Measurements from ENCODE around the gene ARRDC2. TPM values are rescaled to one million over a fixed set of nuclear protein-coding genes. Genes with fewer than 3 reads are reported as not detected.
"Not testable (repeated sequence)": the region's sequence is repeated elsewhere in the genome, so short reads cannot be mapped to it uniquely, and the experiment has no call there.

The ARRDC2 gene
- total RNA-seq, 1 experiment from 2014 or later, result 12.2 TPM

DNA sequence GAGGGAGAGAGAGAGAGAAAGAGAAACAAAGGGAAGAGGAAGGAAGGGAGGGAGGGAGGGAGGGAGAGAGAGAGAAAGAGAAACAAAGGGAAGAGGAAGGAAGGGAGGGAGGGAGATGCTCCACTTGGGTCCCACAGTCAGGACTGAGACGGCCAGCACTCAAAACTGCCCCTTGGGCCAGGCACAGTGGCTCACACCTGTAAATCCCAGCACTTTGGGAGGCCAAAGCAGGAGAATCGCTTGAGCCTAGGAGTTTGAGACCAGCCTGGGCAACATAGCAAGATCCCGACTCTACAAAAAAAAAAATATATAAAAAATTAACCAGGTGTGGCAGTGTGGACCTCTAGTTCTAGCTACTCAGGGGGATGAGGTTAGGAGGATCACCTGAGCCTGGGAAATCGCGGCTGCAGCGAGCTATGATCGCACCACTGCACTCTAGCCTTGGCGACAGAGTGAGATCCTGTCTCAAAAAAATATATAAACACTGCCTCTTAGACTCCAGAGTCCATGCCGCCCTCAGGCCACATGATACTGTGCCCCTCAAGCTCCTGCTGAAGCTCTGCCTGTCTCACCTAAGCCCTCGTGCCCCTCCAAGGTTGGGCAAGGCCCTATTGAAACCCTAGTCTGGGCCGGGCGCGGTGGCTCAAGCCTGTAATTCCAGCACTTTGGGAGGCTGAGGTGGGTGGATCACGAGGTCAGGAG is 8.4 kb downstream of the ARRDC2 start:
- DNase-seq (ENCODE audit: low spot score), result no peak

GRCh38 chr19:18017275-18018083 is 9.5 kb downstream of the ARRDC2 start:
- peak; percentile 26 for DNase-seq (ENCODE audit: low spot score)

- DNase-seq (ENCODE audit: low spot score), result peak; percentile 35
Measured at GRCh38 chr19:18020212-18021085, 12.5 kb downstream of the ARRDC2 start.

GRCh38 chr19:18021121-18021755 is 13.3 kb downstream of the ARRDC2 start:
- peak; percentile 94 for DNase-seq (ENCODE audit: low spot score)

DNA sequence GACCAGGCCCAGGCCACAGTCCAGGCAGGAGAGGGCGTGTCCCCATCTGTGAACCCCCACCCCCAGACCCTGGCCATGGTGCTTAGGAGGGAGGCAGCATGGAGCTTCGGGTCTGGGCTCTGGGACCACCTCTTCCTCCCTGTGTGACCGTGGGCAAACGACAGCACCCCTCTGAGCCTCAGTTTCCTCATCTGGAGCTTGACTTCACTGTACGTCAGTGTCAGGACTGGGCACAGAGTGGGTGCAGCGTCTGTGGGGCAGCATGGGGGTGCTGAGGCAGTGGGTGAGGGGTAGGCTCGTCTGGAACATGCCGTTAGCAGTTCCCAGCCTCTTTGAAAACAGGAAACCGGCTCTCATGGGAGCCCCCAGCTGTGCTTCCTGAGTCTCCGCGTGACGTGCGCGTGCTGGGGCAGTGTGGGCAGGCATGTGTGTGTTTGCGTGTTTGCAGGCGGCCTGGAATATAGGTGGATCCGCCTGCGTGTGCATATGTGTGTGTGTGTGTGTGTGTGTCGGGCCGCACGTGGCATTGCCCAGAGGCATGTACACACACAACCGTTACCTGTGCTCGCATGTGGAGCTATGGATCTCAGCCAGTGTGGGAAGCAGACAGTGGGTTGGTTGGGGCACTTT is 15.8 kb downstream of the ARRDC2 start:
- DNase-seq (ENCODE audit: low spot score), result no peak

- DNase-seq (ENCODE audit: low spot score), result no peak
Measured at GRCh38 chr19:18027151-18027550, 19.2 kb downstream of the ARRDC2 start.

DNA sequence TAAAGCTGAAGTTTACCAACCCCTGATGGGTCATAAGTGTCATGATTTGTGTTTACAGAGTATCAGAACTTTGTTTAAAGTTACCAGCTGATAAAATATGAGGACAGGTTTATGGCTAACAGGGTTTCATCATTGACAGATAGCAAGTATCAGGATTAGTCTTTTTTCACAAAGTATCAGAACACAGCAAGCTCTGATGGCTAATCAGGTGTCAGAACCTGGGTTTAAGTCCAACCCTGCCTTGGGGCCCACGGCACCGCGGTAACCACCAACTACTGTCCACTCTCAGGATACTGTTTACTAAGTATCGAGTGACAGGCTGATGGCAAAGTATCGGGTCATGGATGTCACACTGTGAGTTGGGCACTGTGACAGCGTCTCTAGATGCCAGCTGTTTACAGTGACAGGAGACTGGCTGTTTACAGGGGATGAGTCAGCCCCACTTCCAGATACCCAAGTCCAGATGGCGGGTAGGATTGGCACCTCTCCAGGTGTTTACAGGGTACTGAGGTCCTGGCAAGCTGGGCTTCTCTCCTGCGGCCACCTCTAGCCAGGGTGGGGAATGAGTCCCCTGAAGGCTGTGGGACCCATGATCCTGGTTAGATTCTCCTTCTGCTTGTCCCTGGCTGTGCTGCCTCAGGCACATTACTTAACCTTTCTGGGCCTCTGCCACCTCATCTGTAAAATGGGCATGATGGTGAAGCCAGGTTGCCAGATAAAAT is 21.8 kb downstream of the ARRDC2 start:
- peak; percentile 64 for DNase-seq (ENCODE audit: low spot score)

GRCh38 chr19:18031401-18031800 is 23.4 kb downstream of the ARRDC2 start:
- not testable (repeated sequence) for DNase-seq (ENCODE audit: low spot score)

- DNase-seq (ENCODE audit: low spot score), result not testable (repeated sequence)
Measured at GRCh38 chr19:18032102-18032501, 24.1 kb downstream of the ARRDC2 start.

GRCh38 chr19:18041054-18041453 is 33.1 kb downstream of the ARRDC2 start:
- DNase-seq (ENCODE audit: low spot score), result no peak

GRCh38 chr19:18043676-18044075 is 35.7 kb downstream of the ARRDC2 start:
- DNase-seq (ENCODE audit: low spot score), result no peak

DNA sequence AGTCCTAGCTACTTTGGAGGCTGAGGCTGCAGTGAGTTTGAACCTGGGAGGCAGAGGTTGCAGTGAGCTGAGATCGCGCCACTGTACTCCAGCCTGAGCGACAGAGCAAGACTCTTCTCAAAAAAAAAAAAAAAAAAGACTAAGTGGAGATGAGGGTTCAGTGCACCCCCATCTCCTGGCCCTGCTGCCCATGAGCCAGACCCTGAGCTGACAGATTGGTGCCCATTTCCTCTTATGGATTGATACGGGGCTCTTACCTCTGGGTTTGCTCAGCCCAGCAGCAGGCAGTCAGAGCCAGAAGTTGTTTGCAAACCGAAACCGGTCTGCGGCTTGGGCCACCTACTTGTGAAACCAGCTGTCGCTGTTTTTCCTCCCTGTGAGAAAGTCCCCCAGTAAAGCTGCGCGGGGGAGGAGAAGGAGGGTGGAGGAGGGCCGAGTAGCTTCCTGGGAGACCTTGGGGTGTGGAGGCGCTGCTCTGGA is 36.9 kb downstream of the ARRDC2 start:
- peak; percentile 71 for DNase-seq (ENCODE audit: low spot score)

- DNase-seq (ENCODE audit: low spot score), result no peak
Measured at GRCh38 chr19:18045307-18046050, 37.5 kb downstream of the ARRDC2 start.

GRCh38 chr19:18046059-18046718 is 38.2 kb downstream of the ARRDC2 start:
- DNase-seq (ENCODE audit: low spot score), result peak; percentile 91

GRCh38 chr19:18049385-18049784 is 41.4 kb downstream of the ARRDC2 start:
- peak; percentile 49 for DNase-seq (ENCODE audit: low spot score)

GRCh38 chr19:18051887-18052286 is 43.9 kb downstream of the ARRDC2 start:
- DNase-seq (ENCODE audit: low spot score), result no peak

GRCh38 chr19:18053576-18054219 is 45.7 kb downstream of the ARRDC2 start:
- DNase-seq (ENCODE audit: low spot score), result peak; percentile 36

GRCh38 chr19:18055967-18056366 is 48.0 kb downstream of the ARRDC2 start:
- DNase-seq (ENCODE audit: low spot score), result no peak

DNA sequence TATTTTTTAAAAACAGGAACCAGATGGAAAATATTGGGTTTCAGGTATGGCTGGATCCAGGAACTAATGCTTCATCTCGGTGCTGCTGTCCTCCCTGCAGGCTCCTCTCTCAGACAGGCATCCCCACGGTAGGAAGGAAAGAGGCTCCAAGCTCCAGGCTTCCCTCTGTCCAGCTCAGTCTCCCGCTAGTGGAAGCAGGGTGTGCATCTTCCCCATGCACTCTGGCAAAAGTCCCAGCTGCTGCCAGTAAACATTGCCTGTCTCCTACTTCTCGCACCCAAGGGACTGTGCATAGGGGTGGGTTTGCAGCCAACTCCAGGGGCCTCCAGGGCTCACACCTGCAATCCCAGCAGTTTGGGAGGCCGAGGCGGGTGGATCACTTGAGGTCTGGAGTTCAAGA is 49.6 kb downstream of the ARRDC2 start:
- DNase-seq (ENCODE audit: low spot score), result no peak

All from A172 (cell line).